Chondrocyte (in vitro differentiated cells): ENCODE measurements around the gene DCTN2. TPM values are rescaled to one million over a fixed set of nuclear protein-coding genes. Genes with fewer than 3 reads are reported as not detected.
A peak's percentile ranks its signal among the peaks of the same experiment; 100 is the strongest.
"Not testable (repeated sequence)": the region's sequence is repeated elsewhere in the genome, so short reads cannot be mapped to it uniquely, and the experiment has no call there.

Experiments
- DNase-seq: peaks from one replicate; pipeline ENCODE4 v3.0.0; 2021; ENCODE audit warnings: mixed read lengths, low spot score
- H3K27ac Mint-ChIP-seq: one replicate; pipeline ENCODE4 v1.8.0; 2021; ENCODE audit warnings: mild to moderate bottlenecking, moderate library complexity, mixed read lengths; ENCODE audit not compliant: unreplicated experiment
- H3K27me3 Mint-ChIP-seq: 2 replicates; pipeline ENCODE4 v1.8.0; 2021; ENCODE audit warnings: low read depth, mixed read lengths
- H3K36me3 Mint-ChIP-seq: 2 replicates; pipeline ENCODE4 v1.8.0; 2021; ENCODE audit warnings: low read depth, mixed read lengths
- H3K4me1 Mint-ChIP-seq: 2 replicates; pipeline ENCODE4 v1.8.0; 2021; ENCODE audit warnings: low read depth, mild to moderate bottlenecking, mixed read lengths
- H3K4me3 Mint-ChIP-seq: one replicate; pipeline ENCODE4 v1.8.0; 2021; ENCODE audit warnings: mild to moderate bottlenecking, moderate library complexity, mixed read lengths; ENCODE audit not compliant: unreplicated experiment
- H3K9me3 Mint-ChIP-seq: 2 replicates; pipeline ENCODE4 v1.8.0; 2021; ENCODE audit warnings: low read depth, mixed read lengths
- total RNA-seq: library from RNA; stranded (reverse); gene quantifications from 3 replicates; pipeline ENCODE4 v1.2.1, GENCODE V29; 2021
- TF ChIP-seq, protein P1 (sequence below): fragments of 200-600 bp; sonication (generic); IDR thresholded peaks from 2 replicates; pipeline ENCODE4 v1.5.0; 2021; ENCODE audit warnings: antibody characterized with exemption, mild to moderate bottlenecking, moderate library complexity

The DCTN2 gene
- total RNA-seq, 1 donor from 2014 or later, result 112 TPM

DNA sequence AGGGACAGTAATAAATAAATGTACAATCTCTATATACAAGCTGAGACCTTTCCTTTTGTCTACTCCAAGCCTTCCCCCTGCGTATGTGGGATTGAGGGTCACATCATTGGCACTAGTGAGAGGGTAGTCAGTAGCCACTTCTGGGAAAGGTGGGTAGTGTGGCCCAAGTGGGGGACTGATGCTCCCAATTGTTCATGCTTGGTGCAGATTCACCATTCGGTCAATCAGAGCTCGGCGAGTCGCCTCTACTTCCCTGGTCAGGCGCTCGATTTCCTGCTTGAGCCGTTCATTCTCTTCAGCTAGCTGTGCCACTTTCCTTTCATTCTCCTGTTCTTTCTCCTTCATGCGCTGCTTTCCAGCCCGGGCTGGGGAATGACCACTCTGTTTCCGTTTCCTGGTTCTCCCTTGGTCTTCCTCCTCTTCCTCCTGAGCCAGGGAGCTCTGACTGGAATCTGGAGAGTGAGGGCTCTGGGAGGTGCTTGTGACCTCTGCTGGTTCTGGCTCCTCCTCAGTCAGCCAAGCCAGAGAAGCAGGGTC lies 30.3 kb downstream of the DCTN2 start:
- peaks cover 62% of the 10 kb centered on the region for H3K36me3 Mint-ChIP-seq
- H3K9me3 Mint-ChIP-seq, result no peaks in the 10 kb centered on the region

GRCh38 chr12:57515934-57516541 lies 31.0 kb downstream of the DCTN2 start:
- Mint-ChIP-seq H3K4me1 (peaks cover 39% of the 10 kb centered on the region), H3K36me3 (peaks cover 62% of the 10 kb centered on the region), H3K4me3 (no peak overlapping the region), H3K27me3 (no peaks in the 10 kb centered on the region), H3K27ac (peak overlapping the region; percentile 47), H3K9me3 (no peaks in the 10 kb centered on the region)
- no peak for DNase-seq
- TF ChIP-seq, protein P1, sequence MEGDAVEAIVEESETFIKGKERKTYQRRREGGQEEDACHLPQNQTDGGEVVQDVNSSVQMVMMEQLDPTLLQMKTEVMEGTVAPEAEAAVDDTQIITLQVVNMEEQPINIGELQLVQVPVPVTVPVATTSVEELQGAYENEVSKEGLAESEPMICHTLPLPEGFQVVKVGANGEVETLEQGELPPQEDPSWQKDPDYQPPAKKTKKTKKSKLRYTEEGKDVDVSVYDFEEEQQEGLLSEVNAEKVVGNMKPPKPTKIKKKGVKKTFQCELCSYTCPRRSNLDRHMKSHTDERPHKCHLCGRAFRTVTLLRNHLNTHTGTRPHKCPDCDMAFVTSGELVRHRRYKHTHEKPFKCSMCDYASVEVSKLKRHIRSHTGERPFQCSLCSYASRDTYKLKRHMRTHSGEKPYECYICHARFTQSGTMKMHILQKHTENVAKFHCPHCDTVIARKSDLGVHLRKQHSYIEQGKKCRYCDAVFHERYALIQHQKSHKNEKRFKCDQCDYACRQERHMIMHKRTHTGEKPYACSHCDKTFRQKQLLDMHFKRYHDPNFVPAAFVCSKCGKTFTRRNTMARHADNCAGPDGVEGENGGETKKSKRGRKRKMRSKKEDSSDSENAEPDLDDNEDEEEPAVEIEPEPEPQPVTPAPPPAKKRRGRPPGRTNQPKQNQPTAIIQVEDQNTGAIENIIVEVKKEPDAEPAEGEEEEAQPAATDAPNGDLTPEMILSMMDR, result no peak

More for the DNA sequence above, 30.3 kb downstream of the DCTN2 start:
- Mint-ChIP-seq H3K4me1 (peaks cover 45% of the 10 kb centered on the region), H3K4me3 (peak overlapping the region; percentile 95), H3K27me3 (no peaks in the 10 kb centered on the region), H3K27ac (peak overlapping the region; percentile 100)
- TF ChIP-seq, protein P1, result no peak
- DNase-seq, result no peak

DNA sequence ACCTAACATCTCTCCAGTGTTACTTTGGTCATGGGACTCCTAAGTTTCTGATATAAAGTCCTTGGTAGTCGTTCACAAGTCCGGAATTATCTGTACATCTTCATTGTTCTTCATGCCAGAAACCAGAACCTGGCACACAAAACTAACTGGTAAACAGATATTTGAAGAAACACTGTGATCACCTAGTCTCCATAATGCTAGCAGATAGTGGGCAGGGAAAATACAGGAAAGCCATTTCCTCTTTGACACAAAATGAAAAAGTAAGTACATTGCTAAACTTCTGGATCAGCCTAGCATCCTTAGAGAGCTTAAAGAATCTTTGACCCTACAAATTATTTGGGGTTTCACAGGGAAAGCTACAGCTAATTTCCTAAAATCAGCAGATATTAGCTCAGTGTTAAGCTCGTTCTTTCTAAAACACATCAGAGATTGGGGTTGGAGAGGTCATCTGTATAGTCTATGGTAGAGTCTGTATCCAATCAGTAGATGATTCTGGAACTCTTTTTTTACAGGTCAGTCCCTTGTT lies 31.5 kb downstream of the DCTN2 start:
- H3K9me3 Mint-ChIP-seq, result no peaks in the 10 kb centered on the region

DNA sequence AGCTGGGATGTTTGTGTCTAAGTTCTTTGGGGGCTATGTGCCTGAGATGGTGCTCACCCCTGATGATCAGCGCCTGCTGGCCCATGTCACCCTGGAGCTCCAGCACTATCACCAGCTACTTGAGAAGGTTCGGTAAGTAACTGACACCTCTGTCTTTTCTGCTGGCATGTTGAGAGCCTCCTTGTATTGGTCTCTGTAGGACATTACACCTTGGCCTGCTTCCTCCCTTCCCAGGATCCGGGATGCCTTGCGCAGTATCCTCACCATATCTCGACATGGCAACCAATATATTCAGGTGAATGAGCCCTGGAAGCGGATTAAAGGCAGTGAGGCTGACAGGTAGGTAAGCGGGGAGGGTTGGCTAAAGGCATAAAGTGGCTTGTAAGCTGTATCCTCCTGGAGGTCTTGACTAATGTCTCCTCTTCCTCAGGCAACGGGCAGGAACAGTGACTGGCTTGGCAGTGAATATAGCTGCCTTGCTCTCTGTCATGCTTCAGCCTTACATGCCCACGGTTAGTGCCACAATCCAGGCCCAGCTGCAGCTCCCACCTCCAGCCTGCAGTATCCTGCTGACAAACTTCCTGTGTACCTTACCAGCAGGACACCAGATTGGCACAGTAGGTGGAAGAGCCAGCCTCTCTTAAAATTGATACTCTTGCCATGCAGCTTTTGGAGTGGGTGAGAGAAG lies 32.1 kb downstream of the DCTN2 start:
- no peak for DNase-seq
- peak overlapping the region; percentile 74 for H3K27ac Mint-ChIP-seq
- H3K9me3 Mint-ChIP-seq, result no peaks in the 10 kb centered on the region

More for the DNA sequence above, 31.5 kb downstream of the DCTN2 start:
- Mint-ChIP-seq H3K36me3 (peaks cover 62% of the 10 kb centered on the region), H3K27ac (peak overlapping the region; percentile 74), H3K4me1 (peaks cover 36% of the 10 kb centered on the region), H3K27me3 (no peaks in the 10 kb centered on the region), H3K4me3 (no peak overlapping the region)
- DNase-seq, result no peak
- TF ChIP-seq, protein P1, result no peak

GRCh38 chr12:57514246-57514645 lies 32.7 kb downstream of the DCTN2 start:
- not testable (repeated sequence) for H3K9me3 Mint-ChIP-seq, H3K4me3 Mint-ChIP-seq, H3K27me3 Mint-ChIP-seq, DNase-seq
- peaks cover 31% of the 10 kb centered on the region for H3K4me1 Mint-ChIP-seq
- peak overlapping the region; percentile 57 for H3K27ac Mint-ChIP-seq
- H3K36me3 Mint-ChIP-seq, result peaks cover 59% of the 10 kb centered on the region

More for the DNA sequence above, 32.1 kb downstream of the DCTN2 start:
- no peak overlapping the region for H3K4me3 Mint-ChIP-seq
- no peaks in the 10 kb centered on the region for H3K27me3 Mint-ChIP-seq
- TF ChIP-seq, protein P1, result no peak
- H3K4me1 Mint-ChIP-seq, result peaks cover 36% of the 10 kb centered on the region
- H3K36me3 Mint-ChIP-seq, result peaks cover 60% of the 10 kb centered on the region

DNA sequence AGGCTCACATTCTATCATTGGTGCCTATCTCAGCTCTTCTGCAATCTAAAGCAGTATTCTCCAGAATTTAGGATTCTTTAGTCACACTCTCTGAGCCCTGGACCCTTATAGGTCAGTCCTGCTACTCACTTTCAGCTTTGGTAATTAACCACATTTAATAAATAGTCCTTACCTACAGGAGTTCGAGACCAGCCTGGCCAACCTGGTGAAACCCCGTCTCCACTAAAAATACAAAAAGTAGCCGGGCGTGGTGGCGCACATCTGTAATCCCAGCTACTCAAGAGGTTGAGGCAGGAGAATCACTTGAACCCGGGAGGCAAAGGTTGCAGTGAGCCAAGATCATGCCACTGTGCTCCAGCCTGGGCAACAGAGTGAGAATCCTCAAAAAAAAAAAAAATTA lies 33.3 kb downstream of the DCTN2 start:
- peak overlapping the region; percentile 32 for H3K27ac Mint-ChIP-seq
- H3K27me3 Mint-ChIP-seq, H3K9me3 Mint-ChIP-seq, DNase-seq, H3K4me3 Mint-ChIP-seq: not testable (repeated sequence)
- H3K36me3 Mint-ChIP-seq, result peaks cover 54% of the 10 kb centered on the region
- H3K4me1 Mint-ChIP-seq, result peaks cover 26% of the 10 kb centered on the region
